ENCODE data around the gene MNX1.

MNX1 gene

DNA sequence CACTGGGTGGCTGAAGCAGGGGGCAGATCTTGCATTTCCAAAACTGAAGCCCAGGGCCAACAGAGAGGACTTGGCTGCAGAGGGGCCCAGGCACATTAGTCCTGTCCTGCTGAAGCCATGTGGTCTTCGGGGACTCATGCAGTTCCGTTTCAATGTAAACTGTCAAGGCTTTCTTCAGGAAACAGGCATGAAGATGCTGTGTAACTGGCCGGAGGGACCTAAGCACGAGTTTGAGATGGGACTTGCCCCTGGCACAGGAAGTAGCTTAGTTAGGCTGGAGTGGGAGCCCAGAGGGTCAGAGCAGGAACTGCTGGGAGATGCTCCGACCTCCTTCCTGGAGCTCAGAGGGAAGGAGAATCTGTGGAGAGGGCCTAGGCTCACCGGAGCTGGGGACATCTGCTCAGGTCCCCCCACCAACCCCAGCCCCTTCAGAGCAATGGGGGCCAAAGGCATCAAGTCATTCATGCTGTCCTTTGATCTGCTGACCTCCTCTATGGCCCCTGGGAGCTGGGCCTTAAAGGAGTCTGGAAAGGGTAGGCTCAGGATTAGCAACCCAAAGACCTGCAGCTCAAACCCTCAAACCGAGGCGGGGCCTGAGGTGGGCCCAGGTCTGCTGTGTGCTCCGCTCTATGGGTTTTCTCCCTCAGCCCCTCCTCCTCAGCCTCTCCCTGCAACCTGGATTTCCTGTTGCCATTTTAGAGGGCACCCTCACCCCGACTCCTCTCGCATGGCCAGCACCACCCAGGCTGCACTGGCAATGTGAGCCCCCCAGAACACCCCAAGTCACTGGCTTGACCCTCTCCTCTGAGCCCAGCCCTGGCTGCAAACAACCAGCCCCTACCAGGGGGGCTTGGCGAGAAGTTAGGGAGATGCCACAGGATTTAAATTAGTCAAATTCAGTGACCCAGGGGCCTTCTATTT, 4.4 kb upstream of the MNX1 start:
- DNase-seq (ENCODE audit: low read depth), result no peak

DNA sequence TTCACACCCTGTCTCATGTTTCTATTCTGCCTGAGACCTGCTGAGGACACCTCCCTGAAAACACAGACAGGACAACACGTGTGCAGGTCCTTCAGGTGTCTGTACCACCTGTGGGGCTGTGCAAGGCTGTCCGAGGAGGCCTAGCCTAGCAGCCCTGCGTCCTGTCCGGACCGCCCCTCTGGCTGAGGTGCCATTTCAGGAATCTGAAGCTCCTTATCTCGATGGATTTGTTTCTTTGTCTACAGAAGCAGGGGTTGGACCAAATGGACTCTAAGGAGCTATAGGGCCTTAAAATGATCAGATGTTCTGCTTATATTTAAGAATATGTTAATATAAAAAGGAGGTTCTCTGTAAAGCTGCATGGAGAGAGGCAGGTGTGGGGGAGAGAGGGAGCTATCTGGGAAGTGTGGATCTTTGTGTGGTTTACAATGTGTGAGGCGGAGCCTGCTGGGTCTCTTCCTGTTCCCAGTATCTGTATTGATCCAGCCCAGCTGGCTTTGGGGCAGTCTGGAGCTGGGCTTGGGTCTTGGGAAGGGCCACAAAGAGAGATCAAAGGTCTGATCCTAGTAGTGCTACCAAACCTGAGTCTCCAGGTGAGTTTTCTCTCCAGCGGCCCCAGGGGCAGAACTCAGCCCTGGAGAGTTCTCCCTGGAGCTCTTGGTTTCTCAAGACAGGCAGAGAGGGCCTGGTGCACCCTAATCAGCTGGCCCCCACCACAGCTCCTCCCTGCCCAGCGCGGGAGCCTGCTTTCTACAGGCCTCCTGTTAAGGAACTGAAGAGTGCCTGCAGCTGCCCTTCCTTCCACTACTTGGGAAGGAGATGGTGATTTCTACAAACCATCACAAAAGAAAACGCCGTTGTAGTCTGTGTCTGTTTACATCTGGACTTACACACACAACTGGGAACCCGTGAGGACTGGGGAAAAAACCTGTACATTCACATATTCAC, 3.4 kb upstream of the MNX1 start:
- no peak for DNase-seq (ENCODE audit: low read depth)

DNA sequence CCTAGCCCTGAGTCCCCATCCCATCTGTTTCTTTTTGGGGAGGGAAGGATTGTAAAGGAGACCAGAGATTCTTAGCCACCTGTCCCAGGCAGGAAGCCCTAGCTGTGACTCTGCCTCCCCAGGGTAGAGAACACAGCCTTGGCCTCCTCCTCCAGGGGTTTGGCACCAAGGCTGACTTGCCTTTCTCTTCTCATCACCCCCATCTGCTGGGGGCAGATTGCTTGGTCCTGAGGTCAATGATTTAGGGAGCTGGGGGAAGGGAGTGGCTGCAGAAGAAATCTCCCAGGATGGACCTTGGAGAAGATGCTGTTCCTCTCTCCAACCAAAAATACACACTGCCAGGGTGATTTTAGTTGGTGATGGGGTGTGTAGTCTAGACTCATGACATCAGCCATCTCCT, 2.6 kb upstream of the MNX1 start:
- DNase-seq (ENCODE audit: low read depth), result no peak

DNA sequence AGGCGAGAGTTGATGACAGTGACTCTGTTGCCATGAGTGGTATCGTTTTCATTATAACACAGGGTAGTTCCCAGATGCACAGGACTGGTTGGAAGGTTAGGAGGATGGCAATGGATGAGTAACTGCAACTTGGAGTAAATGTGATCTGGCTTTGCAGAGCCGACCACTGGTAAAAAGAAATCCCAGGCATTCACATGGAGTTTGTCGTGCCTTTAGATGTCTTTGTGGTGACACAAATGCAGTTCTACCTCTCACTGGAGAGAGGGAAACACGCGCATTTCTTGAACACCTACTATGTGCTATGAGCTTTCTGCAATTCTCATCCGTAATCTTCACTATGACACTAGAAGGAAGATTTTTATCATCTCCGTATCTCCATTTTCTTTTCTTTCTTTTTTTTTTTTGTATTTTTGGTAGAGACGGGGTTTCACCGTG, 1.7 kb upstream of the MNX1 start:
- no peak for DNase-seq (ENCODE audit: low read depth)

DNA sequence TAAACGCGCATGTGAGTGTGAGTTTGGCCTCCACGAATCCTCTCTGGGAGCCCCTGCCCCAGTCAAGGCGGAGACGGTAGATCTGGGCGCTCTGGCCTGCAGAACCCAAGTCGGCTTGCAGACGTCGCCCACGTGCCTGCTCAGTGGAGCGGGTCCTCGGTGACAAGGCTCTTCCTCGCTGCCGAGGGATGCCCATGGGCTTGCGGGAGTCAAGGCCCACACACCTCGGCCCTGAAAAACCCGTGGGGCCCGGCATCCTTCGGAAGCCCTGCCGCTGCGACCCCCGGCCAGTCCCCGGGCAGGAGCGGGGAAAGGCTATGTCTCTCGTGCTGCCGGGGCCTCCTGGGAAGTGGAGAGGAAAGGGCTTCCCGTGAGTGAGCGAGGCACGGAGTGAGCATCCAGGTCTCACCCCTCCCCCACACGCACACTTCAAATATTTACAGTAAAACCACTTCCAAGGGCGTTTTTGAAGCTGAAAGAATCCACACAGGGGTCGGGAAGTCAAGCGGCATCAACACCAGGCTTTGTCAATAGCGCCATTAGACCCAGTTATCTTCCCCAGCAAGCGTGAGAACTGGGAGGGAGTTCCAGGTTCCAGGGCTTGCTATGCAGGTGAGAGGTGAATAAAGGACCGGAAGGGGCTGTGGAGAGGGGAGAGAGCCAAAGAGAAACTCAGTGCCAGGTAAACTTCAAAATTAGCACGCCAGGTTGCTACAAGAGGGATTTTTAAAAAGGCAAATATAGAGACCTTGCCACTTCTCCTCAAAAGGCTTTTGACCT, 1.1 kb upstream of the MNX1 start:
- DNase-seq (ENCODE audit: low read depth), result no peak

DNA sequence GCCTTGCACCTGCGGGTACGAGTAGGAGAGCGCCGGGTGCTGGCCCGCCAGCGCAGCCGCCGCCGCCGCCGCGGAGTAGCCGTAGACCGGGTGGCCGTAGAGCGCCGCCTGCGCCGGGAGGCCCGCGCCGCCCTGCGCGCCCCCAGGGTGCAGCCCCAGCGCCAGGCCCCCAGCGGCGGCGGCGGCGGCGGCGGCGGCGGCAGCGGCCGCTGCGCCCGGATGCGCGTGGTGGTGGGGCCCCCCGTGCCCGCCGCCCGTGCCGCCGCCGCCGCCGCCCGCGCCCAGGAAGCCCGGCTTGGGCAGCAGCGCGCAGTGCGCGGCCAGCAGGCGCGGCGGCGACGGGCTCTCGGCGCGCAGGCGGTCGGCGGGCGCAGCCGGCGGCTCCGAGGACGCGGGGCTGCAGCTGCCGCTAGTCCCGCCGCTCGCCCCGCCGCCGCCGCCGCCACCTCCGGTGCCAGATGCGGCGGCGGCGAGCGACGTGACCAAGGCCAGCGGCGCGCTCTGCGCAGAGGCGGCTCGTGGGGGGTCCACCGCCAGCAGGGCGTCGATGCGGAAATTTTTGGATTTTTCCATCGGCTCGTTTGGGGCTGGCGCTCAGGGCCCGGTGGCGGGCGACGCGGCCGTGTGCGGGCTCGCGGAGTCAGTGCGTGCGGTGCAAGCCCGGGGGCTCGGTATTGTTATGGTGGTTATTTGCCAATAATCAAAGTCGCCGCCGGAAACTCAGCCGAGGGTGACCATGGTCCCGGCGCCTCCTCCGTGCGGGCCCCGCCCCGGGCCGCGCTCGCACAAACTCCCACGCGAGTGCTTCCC, 480 bp downstream of the MNX1 start:
- no peak for DNase-seq (ENCODE audit: low read depth)

DNA sequence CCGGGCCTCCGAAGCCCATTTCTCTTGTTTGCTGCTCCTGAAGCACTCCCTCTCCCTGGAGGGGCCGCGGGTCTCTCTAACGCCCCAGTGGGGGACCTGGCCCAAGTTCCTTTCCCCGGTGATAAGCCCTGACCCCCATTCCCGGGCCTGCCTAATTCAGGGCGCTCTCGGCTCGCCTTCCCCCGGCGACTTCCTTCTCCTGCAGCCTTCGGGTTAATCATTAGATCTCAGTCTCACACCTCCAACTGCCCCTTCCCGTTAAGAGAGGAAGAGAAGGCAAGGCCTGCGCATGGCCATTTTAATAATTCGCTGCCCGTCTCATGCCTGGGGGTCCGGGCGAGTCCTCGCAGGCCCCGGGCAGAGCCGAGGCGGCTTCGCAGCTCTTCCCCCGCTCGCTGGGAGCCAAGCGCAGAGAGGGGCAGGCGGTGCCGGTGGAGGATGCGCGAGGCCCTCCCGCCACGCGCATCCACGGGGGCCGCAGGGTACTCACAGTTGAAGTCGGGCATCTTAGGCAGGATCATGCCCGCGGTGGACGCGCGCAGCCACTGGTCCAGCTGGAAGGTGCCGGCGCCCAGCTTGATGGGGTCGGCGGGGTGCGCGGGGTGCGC, 1.2 kb downstream of the MNX1 start:
- no peak for DNase-seq (ENCODE audit: low read depth)

DNA sequence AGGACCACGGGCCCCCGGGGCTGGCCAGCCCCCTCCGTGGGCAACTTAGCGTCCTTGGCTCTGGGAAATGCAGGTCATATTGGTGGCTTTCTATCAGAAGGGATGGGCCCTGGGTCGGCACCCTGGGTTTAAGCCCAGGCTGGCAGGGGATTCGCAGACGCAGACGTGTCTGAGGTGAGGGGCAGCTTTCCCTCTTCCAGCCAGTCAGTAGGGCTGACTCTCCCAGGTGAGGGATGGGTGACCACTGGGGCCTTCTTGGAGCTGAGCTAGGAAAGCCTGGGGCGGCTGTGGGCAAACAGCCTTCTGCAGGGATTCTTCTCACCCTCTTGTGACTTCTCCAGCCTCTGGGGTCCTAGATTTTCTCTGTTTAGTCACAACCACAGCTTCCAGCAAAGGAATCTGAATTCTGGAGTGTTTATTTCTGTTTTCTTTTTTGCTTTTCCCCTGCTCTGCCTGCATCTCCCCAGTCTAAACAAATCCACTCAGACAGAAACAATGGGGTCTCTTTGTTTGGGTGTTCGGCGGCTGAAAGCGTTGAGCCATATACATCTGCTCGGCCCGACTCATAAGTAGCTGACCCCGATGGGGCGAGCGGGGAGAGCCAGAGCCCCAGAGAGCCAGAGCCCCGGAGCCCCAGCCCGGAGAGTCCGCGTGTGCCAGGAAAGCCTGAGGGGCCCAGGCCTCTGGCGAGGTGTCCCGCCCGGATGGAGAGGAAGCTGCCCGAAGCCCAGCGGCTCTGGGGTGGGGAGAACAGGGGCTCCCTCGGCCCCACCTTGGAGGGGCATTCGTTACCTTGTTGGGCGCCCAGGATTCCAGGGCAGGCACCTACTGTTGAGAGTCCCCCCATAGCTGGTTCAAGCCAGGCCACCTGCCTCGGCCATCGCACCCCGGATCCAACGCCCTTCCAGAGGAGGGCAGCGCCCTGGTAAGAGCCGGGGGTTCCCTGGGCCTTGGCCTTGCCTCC, 2.0 kb downstream of the MNX1 start:
- no peak for DNase-seq (ENCODE audit: low read depth)

DNA sequence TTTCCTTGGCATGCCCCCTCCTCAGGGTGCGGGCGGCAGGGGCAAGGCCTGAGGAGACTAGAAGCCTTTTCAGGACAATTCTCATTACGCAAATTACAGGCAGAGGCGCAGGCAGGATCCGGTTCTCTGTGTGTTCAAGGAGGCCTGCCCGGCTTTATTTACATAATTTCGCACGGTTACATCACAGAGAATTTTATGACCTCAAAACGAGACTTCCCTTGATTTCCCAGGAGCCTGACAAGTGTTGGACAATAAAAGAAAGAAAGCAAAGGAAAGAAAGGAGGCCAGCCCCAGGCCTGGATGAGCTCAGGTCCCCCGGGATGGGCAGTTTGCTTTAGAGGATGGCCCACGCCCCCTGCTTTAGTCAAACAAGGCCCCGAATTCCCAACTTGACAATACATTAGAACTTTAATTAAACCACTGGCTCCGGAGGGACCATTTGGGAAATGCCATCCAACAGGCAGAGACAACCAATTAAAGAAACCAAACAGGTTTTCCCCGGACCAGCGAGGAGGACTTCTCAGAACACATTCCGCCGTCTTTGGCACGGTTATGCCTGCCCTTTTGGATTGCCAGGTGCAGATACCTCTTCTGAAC, 2.9 kb downstream of the MNX1 start:
- no peak for DNase-seq (ENCODE audit: low read depth)

DNA sequence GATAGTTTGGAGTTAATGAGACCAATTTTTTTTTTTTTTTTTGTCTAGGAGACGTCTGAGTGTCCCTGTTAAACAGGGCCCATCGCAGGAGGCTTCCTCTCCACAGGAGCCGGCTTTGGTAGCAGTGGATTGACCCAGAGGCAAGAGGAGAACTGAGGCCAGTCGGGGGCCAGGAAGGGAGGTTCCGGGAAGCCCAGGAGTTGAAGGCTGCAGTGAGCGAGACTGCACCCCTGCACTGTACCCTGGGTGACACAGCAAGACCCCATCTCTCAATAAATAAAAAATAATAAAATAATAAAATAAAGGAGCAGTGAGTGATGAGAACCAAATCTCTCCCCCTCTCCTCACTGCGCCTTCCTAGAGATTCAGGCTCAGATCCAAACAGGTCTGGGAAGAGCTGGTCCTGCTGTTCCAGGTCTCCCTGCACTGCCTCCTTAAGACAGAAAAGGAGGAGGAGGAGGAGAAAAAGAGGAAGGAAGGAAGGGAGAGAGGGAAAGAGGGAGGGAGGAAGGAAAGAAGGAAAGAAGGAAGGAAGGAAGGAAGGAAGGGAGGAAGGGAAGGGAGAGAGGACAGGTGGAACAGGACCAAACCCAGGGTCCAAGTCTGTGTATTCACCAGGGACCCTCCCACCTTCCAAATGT, 3.5 kb downstream of the MNX1 start:
- DNase-seq (ENCODE audit: low read depth), result no peak

DNA sequence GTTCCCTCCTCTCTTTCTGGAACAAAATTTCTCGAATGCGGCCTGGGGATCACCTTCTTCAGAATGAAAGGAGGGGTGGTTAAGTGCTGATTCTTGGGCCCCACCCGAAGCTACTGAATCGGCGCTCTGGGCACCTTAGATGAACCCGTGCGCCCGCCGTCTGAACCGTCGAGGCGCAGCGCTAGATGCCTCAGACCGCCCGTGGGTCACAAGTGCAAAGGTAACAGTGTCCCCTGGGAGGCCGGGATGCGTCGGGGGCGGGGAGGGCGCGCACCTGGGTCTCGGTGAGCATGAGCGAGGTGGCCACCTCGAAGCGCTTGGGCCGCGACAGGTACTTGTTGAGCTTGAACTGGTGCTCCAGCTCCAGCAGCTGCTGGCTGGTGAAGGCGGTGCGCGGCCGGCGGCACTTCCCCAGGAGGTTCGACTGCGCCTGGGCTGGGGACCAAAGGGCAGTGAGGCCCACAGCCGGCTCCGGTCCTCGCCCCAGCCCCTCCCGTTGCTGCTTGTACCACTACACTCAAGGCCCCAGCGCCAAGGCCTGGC, 4.2 kb downstream of the MNX1 start:
- DNase-seq (ENCODE audit: low read depth), result no peak

DNA sequence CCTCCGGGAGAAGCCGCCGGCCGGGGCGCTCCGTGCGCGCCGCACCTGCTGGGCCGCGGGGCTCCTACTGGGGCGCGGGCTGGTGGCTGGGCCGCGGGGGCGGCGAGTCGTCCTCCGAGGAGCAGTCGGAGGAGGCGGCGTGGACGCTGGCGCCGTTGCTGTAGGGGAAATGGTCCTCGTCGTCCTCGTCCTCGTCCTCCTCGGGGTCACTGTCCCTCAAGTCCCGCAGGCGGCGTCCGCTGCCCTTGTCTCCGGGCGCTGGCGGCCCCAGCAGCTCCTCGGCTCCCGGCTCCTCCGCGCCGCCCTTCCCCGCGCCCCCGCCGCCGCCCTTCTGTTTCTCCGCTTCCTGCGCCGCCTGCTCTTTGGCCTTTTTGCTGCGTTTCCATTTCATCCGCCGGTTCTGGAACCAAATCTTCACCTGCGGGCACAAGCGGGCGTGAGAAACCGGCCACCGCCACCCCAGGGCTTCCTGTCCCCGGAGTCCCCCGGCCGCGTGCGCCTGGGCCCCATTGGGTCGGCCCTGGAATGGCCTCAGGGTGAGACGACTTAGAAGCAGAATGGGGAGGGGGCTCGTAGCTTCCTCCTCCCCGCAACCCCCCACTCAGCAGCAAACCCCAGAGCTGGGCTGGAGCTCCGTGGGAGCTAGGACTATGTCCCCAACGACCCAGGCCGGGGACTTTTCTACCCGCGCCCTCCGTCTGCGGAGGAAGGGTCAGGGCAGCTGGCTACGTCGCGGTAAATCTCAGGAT, 4.8 kb downstream of the MNX1 start:
- DNase-seq (ENCODE audit: low read depth), result no peak

DNA sequence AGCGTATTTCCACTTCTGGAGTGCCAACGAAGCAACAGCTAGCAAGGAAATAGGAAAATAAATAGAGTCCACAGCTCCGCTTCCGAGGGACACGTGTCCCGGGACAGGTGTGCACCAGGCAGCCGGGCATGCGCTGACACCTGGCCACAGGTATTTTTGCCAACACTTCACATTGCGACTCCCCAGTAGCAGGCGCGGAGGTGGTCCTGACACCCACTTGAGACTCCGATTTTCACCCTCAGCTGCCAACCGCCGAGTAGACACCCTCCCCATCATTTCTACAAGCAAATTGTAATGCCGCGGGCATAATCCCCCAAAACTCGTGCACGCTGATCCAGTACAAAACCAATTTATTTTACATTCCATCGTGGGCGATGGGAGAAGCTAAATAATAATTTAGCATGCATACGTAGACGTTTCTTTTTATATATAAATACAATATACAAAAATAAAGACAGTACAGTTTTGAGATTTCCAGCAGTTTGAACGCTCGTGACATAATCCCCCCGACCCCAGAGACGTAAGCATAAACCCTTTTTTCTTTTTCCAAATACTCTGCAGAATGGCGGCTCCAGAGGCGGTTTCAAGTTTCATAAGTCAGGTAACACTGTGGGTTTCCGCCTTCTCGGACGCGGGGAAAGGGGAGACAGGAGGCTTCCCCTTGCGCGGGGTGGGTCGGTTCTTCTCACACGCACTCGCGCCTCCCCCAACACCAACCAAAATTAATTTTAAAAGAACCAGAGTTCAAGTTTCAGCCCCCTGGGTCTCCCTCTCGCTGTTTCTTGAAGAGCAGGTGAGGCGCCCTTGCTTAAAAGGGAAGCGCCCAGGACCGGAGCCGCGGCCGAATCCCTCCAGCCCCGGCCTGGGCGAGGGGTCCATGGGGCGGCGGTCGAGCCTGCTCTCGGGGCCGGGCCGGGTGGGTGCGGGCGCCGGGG, 5.7 kb downstream of the MNX1 start:
- no peak for DNase-seq (ENCODE audit: low read depth)

DNA sequence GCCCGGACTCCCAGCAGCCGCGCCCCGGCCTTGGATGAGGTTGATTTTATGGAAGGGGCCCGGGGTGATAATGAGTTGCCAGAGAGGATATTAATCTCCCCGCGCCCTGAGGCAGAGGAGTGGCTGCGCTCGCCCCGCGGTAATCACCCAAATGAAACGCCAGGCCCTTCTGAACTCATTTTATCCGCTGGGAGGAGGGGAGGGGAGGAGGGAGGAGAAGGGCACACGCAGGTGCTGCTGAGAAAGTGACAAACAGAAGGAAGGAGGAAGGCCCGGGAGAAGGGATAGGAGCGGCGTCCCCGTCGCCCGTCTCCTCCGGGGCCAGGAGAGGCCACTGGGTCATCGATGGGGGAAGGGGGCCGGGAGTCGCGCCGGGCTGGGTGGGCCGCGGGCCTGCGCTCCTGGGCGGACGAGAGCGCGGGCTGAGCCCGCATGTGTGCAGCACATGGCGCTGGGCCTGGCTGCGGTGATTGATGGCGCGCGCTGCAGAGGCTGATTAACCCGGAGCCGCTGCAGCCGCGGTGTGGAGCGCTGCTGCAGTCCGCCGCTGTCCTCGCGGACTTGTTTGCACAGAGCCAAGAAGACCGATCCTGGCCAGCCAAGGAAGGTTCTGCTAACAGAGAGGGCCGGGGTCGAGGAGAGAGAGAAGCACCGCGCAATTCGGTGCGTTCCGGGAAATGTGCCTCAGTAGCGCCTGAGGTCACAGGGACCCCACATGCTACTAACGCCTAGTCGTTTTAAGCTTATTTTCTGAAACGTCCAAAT, 6.5 kb downstream of the MNX1 start:
- DNase-seq (ENCODE audit: low read depth), result no peak

DNA sequence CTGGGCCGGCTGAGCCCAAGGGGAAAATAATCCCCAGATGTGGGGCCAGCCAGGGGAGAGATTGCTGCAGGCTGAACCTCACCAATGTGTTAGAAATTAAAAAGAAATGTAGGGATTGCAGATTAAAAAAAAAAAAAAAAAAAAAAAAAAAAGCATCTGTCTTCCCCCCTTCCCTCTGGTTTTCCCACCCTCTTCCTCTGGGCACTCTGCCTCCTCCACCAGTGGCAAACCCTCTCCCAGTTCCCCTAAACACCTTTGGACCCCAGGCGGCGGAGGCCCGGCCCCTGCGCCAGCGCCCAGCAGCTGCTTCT, 7.1 kb downstream of the MNX1 start:
- no peak for DNase-seq (ENCODE audit: low read depth)

DNA sequence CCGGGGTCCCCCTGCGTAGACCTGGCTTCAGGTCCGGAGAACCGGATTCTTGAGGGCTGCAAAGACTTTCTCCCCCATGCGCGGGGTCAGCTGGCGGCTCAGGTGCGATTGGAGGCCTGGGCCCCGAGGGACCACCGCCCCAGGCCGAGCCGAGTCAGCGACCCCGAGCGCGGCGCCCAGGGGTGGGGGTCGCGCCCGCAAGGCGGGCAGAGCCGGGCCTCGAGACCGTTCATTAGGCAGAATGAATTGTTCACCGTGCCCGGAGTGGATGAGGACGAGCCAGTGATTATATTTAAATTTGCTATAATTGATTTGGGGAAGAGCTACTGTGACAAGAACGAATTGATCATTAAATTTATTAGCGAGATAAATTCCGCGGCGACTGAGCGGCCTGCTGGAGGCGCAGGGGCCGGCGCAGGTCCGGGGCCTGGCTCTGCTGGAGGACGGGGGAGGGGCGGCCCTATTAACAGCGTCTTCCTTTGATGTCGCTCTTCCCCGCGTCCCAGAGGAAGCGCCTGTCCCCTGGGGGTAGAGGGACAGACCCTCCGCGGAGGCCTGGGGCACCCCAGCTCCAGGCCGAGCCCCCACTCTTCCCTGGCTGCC, 7.5 kb downstream of the MNX1 start:
- no peak for DNase-seq (ENCODE audit: low read depth)
